Measurements from ENCODE around the gene NUB1.

The NUB1 gene

DNA sequence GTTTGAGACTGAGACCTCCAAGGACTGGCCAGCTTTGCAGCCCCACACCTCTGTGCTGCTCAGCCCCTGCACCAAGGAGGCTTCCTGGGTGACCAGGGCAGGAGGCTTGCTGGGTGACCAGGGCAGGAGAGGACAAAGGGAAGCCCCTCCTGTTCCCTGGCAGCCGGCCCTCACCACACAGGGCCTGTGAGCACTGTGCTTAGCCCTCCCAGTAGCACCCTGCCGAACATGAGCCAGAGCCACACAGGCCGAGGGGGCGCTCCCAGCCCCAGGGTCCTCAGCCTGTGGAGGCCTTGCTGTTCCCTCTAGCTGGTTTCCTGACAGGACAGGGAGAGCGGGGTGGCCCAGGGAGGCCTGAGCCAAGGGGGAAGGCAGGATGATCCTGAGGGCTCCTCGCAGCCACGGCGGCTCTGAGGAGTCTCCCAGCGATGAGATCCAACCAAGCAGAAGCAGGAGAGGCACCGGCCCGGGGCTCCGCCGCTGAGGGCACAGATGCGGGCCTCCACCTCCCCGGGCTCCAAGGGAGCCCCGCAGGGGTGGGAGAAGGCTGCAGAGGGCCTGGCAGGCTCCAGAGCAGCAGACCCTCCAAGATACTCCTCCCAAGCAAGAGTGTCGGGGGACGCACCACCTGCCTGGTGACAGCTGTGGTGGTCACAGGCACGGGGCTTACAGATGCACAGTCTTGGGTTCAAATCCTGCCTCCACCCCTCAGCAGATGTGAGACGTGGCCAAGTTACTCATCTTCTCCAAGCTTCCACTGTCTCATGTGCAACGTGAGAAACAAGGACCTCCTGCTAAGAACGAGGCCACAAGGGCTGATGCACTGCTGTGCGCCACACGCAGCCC is 45.8 kb downstream of the NUB1 start:
- Histone ChIP-seq H3K27ac (ENCODE audit: low read length) (no peak overlapping the region), H3K9ac (ENCODE audit: low read length) (no peak overlapping the region), H3K4me1 (ENCODE audit: control insufficient read depth, low read depth, low read length) (peaks cover 3% of the 10 kb centered on the region), H3K27me3 (ENCODE audit: control insufficient read depth, insufficient read depth, low read length) (peaks cover 22% of the 10 kb centered on the region), H3K9me3 (ENCODE audit: control insufficient read depth, low read depth, low read length) (no peaks in the 10 kb centered on the region), H3K36me3 (ENCODE audit: control insufficient read depth, low read depth, low read length) (no peaks in the 10 kb centered on the region), H3K4me3 (ENCODE audit: low read length) (no peak overlapping the region)

DNA sequence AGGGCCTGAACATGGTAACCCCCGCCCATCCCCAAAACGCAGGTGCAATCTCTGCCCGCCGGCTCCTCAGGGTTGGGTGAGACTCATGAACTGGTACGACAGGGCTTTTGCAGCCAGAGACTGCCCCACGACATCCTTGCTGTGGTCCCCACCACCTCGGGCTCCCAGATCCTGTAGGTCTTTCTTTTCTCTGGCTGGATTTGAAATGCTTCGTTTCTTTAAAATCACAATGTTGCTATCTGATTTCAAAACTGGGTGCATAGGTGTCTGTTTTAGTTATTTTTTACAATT is 46.3 kb downstream of the NUB1 start:
- Histone ChIP-seq H3K27me3 (ENCODE audit: control insufficient read depth, insufficient read depth, low read length) (peaks cover 16% of the 10 kb centered on the region), H3K36me3 (ENCODE audit: control insufficient read depth, low read depth, low read length) (no peaks in the 10 kb centered on the region), H3K9me3 (ENCODE audit: control insufficient read depth, low read depth, low read length) (no peaks in the 10 kb centered on the region), H3K4me3 (ENCODE audit: low read length) (no peak overlapping the region), H3K4me1 (ENCODE audit: control insufficient read depth, low read depth, low read length) (no peaks in the 10 kb centered on the region), H3K9ac (ENCODE audit: low read length) (no peak overlapping the region), H3K27ac (ENCODE audit: low read length) (no peak overlapping the region)

DNA sequence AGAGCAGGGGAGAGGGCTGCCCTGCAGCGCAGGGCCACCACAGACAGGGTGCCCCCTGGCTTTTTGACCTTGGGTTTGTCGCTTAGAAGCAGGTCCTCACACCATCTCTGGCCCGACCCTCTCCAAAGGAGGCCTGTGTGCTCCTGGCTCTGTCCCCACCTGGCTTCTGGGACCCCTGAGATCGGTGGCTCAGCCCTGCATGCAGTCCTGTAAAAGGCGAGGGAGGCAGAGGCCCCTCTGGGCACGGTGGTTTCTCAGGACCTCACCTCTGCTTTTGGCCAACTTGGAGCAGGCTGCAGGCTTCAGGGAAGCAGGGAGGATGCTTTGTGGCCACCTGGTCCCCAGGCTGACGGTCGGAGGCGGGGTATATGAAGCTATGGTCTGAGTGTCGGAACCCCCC is 46.8 kb downstream of the NUB1 start:
- Histone ChIP-seq H3K27me3 (ENCODE audit: control insufficient read depth, insufficient read depth, low read length) (peaks cover 11% of the 10 kb centered on the region), H3K9ac (ENCODE audit: low read length) (no peak overlapping the region), H3K4me1 (ENCODE audit: control insufficient read depth, low read depth, low read length) (no peaks in the 10 kb centered on the region), H3K4me3 (ENCODE audit: low read length) (no peak overlapping the region), H3K27ac (ENCODE audit: low read length) (no peak overlapping the region), H3K9me3 (ENCODE audit: control insufficient read depth, low read depth, low read length) (no peaks in the 10 kb centered on the region), H3K36me3 (ENCODE audit: control insufficient read depth, low read depth, low read length) (no peaks in the 10 kb centered on the region)

DNA sequence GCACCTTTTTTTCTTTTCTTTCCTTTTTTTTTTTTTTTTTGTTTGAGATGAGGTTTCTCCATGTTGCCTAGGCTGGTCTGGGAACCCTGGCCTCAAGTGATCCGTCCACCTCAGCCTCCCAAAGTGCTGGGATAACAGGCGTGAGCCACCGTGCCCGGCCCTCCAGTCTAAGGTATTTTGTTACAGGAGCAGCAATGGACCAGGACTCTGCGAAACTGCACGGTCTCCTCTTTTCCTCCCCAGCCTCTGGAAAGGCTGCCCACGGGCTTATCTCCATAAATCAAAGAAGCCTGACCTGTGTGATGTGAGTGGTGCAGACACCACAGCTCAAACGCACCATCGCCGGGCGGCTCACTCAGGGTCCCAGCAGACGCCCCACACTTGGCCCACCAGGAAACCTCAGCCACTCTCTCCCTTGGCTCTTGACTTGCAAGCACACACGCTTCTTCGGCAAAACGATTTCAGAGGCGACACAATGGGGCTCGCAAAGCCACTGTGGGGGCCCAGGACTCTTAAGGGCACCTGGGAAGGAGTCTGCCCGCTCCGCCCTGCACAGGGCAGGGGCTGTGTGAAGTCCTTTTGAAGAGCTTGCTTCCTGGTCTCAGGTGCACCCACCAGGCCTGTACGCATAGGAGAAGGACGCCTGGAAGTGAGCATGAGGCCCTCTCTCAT is 47.6 kb downstream of the NUB1 start:
- H3K4me1 ChIP-seq (ENCODE audit: control insufficient read depth, low read depth, low read length), result no peaks in the 10 kb centered on the region
- H3K9ac ChIP-seq (ENCODE audit: low read length), result no peak overlapping the region

DNA sequence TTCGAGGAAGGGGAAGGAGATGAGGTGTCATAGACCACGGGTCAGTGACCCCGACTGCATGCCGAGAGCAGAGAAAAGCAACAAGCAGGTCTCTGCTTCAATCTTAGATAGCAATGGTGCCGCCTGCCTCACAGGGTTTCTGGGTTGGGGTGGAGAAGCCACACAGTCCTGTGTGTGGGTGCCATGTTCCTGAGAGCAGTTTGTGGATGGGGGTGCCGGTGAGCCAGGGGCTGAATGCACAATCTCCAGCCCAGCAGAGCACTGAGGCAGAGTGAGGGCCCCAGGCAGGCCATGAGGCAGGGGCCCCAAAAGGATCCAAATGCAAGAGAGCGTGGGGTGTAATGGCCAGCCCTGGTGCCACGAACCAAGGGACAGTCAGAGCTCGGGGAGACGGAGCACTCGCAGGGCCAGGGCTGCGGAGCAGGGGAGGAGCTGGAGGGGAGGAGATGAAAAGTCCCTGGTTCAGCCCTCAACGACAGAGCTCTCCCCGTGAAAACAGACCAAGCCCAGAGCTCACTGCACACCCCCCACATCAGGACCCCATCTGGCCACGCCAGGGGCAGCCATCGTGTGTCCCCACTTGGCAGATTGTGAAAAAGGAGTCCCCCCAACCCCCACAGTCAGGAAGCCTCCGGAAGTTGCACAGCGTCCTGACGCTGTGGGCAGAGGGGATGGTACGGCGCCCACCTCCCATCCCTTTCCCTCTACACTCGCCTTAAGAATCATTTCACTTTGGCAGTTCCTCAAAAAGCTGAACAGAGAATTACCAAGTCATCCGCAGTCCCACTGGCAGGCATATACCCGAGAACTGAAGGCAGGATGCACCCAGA is 48.4 kb downstream of the NUB1 start:
- Histone ChIP-seq H3K36me3 (ENCODE audit: control insufficient read depth, low read depth, low read length) (no peaks in the 10 kb centered on the region), H3K4me3 (ENCODE audit: low read length) (no peak overlapping the region), H3K27ac (ENCODE audit: low read length) (no peak overlapping the region), H3K27me3 (ENCODE audit: control insufficient read depth, insufficient read depth, low read length) (no peaks in the 10 kb centered on the region), H3K9me3 (ENCODE audit: control insufficient read depth, low read depth, low read length) (no peaks in the 10 kb centered on the region), H3K9ac (ENCODE audit: low read length) (no peak overlapping the region), H3K4me1 (ENCODE audit: control insufficient read depth, low read depth, low read length) (no peaks in the 10 kb centered on the region)

More for the DNA sequence above, 47.6 kb downstream of the NUB1 start:
- H3K9me3 ChIP-seq (ENCODE audit: control insufficient read depth, low read depth, low read length), result no peaks in the 10 kb centered on the region
- H3K27ac ChIP-seq (ENCODE audit: low read length), result no peak overlapping the region
- no peak overlapping the region for H3K4me3 ChIP-seq (ENCODE audit: low read length)
- H3K36me3 ChIP-seq (ENCODE audit: control insufficient read depth, low read depth, low read length), result no peaks in the 10 kb centered on the region
- H3K27me3 ChIP-seq (ENCODE audit: control insufficient read depth, insufficient read depth, low read length), result peaks cover 5% of the 10 kb centered on the region

DNA sequence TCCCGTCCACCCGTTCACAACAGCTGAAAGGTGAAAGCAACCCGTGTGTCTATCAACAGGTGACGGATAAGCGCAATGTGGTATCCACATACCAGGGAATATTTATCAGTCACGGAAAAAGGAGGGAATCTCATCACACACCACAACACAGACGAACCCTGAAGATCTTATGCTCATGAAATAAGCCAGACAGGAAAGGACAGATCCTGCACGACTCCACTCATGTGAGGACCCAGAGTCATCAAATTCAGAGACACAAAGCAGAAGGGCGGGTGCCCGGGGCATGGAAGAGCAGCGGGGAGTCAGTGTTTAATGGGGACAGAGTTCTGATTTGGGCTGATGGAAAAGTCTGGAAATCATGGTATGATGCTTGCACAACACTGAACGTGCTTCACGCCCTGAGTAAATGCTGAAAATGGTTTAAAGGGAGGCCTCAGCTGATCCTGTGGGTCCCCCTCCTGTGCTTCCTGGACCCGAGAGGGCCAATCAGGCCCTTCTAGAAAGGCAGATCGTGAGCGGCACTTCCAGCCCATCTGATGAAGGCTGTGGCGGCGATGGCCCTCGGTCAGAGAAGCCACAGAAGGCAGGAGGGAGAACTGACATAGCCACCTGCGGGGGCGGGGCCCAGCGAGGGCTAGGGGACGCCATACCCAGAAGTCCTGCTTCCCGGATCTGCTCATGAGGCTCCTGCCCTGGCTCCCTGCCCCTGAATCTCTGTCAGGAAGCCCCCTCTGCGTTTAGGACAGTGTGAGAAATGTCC is 49.2 kb downstream of the NUB1 start:
- no peak overlapping the region for H3K27ac ChIP-seq (ENCODE audit: low read length)
- H3K9ac ChIP-seq (ENCODE audit: low read length), result no peak overlapping the region
- H3K4me1 ChIP-seq (ENCODE audit: control insufficient read depth, low read depth, low read length), result no peaks in the 10 kb centered on the region
- H3K27me3 ChIP-seq (ENCODE audit: control insufficient read depth, insufficient read depth, low read length), result no peaks in the 10 kb centered on the region
- no peaks in the 10 kb centered on the region for H3K9me3 ChIP-seq (ENCODE audit: control insufficient read depth, low read depth, low read length)
- no peak overlapping the region for H3K4me3 ChIP-seq (ENCODE audit: low read length)
- no peaks in the 10 kb centered on the region for H3K36me3 ChIP-seq (ENCODE audit: control insufficient read depth, low read depth, low read length)

DNA sequence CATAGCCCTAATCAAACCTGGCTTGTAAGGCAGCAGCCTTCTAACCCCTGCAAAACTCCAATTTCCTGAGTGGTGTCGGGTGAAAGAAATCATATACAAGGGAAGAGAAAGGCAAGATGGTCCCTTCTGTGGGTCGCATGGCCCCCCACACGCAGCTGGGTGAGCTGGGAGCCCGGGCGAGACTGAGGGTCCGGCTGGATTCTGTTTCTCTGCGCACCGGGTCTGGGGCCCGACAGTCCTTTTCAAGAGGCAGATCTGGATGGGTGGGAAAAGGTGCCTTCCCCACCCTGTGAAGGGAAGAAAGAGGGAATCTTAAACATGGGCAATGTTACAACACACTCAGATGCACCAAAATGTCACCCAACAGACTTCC is 49.7 kb downstream of the NUB1 start:
- Histone ChIP-seq H3K9me3 (ENCODE audit: control insufficient read depth, low read depth, low read length) (no peaks in the 10 kb centered on the region), H3K4me3 (ENCODE audit: low read length) (no peak overlapping the region), H3K27me3 (ENCODE audit: control insufficient read depth, insufficient read depth, low read length) (no peaks in the 10 kb centered on the region), H3K9ac (ENCODE audit: low read length) (no peak overlapping the region), H3K4me1 (ENCODE audit: control insufficient read depth, low read depth, low read length) (no peaks in the 10 kb centered on the region), H3K36me3 (ENCODE audit: control insufficient read depth, low read depth, low read length) (no peaks in the 10 kb centered on the region), H3K27ac (ENCODE audit: low read length) (no peak overlapping the region)

DNA sequence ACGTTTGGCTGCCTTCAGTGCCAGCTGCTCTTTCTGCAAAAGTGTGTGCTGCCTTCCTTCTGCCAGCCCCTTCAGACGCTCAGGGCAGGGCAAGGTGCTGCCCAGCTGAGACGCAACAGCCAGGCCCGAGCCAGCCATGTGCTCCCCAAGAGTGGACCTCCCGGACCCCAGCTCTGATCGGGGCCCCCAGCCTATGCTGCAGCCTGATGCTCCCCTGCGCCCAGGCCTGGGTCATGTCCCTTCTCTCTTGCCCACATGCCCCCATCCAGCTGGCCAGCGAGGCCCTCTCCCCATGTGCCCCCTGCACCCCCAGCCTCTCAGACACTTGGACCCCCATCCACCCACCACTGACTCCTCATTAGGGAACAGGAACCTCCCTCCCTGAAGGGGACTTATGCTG is 50.4 kb downstream of the NUB1 start:
- H3K9me3 ChIP-seq (ENCODE audit: control insufficient read depth, low read depth, low read length), result no peaks in the 10 kb centered on the region
- no peaks in the 10 kb centered on the region for H3K36me3 ChIP-seq (ENCODE audit: control insufficient read depth, low read depth, low read length)
- no peaks in the 10 kb centered on the region for H3K27me3 ChIP-seq (ENCODE audit: control insufficient read depth, insufficient read depth, low read length)
- H3K4me3 ChIP-seq (ENCODE audit: low read length), result no peak overlapping the region
- no peaks in the 10 kb centered on the region for H3K4me1 ChIP-seq (ENCODE audit: control insufficient read depth, low read depth, low read length)
- H3K9ac ChIP-seq (ENCODE audit: low read length), result no peak overlapping the region
- no peak overlapping the region for H3K27ac ChIP-seq (ENCODE audit: low read length)

DNA sequence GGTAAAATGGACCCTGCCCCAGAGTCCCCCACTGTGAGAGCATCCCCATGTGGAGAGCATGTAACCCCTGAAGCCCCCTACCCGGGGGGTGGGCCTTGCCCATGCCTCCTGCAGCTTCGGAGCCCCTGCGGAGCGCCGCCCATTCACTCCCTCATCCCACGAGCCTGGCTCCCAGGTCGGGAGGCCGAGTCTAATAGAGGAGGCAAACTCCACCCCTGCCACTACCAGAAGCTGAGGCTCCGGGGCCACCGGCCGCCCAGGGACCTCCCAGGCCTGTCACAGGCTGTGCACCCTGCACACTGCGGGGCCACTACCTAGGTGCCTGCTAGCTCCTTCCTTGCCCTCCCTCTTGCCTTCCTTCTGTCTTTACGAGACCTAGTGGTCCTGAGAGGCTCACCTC is 50.8 kb downstream of the NUB1 start:
- Histone ChIP-seq H3K4me1 (ENCODE audit: control insufficient read depth, low read depth, low read length) (no peaks in the 10 kb centered on the region), H3K9me3 (ENCODE audit: control insufficient read depth, low read depth, low read length) (no peaks in the 10 kb centered on the region), H3K27me3 (ENCODE audit: control insufficient read depth, insufficient read depth, low read length) (no peaks in the 10 kb centered on the region), H3K27ac (ENCODE audit: low read length) (no peak overlapping the region), H3K4me3 (ENCODE audit: low read length) (no peak overlapping the region), H3K9ac (ENCODE audit: low read length) (no peak overlapping the region), H3K36me3 (ENCODE audit: control insufficient read depth, low read depth, low read length) (no peaks in the 10 kb centered on the region)

DNA sequence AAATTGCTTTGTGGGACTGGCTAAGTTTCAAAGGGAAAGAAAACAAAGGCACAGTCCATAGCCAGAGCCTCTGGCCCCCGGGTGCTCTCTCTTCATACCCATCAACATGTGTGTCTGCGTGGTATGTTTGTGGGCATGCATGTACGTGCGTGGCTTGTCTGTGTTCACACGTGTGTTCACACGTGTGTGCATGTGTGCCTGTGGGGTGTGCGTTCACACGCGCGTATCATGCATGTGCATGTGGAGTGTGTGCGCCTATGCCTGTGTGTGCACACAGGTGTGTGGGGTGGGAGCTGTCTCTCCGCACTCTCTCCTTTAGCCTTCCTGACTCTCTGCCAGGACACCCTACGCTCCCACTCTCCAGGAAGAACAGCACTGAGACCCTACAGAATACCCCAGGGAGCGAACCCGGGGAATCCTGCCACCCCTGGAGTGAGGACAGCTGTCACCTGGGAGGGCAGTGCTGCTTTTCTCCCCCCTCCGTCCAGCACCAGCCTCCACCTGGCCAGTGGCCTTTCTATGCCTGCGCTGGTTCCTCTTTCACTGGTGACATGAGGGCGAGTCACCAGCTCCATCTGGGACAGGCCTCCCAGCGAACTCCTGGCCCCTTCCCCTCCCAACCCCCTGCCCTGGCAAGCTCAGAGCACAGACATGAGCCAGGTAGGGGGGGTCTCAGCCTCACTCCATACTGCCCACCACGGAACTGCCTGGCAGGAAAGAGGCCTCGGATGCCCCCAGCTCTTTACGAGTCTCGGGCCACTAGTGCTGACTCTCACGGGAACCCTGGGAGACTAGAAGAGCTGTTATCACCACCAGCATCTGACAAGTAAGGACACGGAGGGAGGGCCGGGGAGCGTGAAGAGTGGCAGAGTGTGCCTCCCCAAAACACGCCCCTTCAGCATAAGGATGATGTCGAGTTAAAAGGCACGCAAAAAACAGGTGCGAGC is 51.7 kb downstream of the NUB1 start:
- Histone ChIP-seq H3K9me3 (ENCODE audit: control insufficient read depth, low read depth, low read length) (no peaks in the 10 kb centered on the region), H3K27ac (ENCODE audit: low read length) (no peak overlapping the region), H3K27me3 (ENCODE audit: control insufficient read depth, insufficient read depth, low read length) (no peaks in the 10 kb centered on the region), H3K36me3 (ENCODE audit: control insufficient read depth, low read depth, low read length) (peaks cover 6% of the 10 kb centered on the region), H3K4me3 (ENCODE audit: low read length) (no peak overlapping the region), H3K9ac (ENCODE audit: low read length) (no peak overlapping the region), H3K4me1 (ENCODE audit: control insufficient read depth, low read depth, low read length) (no peaks in the 10 kb centered on the region)
